Hepatocyte (in vitro differentiated cells): ENCODE results near the gene CLIP2.
"Not testable (repeated sequence)": the region's sequence is repeated elsewhere in the genome, so short reads cannot be mapped to it uniquely, and the experiment has no call there.

ENCODE experiments used
- EZH2 ChIP-seq: fragments of 200-600 bp; sonication (generic); IDR thresholded peaks from 2 replicates; pipeline ENCODE4 v1.6.1; 2016; ENCODE audit warnings: antibody characterized with exemption, mild to moderate bottlenecking, borderline replicate concordance
- TF ChIP-seq, protein P1 (sequence below): fragments of 200-600 bp; sonication (generic); IDR thresholded peaks from 2 replicates; pipeline ENCODE4 v1.5.1; 2016; ENCODE audit warnings: antibody characterized with exemption, mild to moderate bottlenecking; ENCODE audit not compliant: poor library complexity

GRCh38 chr7:74440143-74440542 is 150.9 kb downstream of the CLIP2 start:
- TF ChIP-seq, protein P1, sequence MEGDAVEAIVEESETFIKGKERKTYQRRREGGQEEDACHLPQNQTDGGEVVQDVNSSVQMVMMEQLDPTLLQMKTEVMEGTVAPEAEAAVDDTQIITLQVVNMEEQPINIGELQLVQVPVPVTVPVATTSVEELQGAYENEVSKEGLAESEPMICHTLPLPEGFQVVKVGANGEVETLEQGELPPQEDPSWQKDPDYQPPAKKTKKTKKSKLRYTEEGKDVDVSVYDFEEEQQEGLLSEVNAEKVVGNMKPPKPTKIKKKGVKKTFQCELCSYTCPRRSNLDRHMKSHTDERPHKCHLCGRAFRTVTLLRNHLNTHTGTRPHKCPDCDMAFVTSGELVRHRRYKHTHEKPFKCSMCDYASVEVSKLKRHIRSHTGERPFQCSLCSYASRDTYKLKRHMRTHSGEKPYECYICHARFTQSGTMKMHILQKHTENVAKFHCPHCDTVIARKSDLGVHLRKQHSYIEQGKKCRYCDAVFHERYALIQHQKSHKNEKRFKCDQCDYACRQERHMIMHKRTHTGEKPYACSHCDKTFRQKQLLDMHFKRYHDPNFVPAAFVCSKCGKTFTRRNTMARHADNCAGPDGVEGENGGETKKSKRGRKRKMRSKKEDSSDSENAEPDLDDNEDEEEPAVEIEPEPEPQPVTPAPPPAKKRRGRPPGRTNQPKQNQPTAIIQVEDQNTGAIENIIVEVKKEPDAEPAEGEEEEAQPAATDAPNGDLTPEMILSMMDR, result not testable (repeated sequence)
- TF ChIP-seq EZH2, result not testable (repeated sequence)
